ENCODE results near the gene LRRK1.

GRCh38 chr15:100934726-100935125, 15.6 kb downstream of the LRRK1 start:
- TF ChIP-seq POLR2A (IDR thresholded peaks at IDR 0.05) (no peak), CTCF (IDR thresholded peaks at IDR 0.05) (no peak)
